ENCODE data around the gene AJAP1.

- TF ChIP-seq, protein P1, sequence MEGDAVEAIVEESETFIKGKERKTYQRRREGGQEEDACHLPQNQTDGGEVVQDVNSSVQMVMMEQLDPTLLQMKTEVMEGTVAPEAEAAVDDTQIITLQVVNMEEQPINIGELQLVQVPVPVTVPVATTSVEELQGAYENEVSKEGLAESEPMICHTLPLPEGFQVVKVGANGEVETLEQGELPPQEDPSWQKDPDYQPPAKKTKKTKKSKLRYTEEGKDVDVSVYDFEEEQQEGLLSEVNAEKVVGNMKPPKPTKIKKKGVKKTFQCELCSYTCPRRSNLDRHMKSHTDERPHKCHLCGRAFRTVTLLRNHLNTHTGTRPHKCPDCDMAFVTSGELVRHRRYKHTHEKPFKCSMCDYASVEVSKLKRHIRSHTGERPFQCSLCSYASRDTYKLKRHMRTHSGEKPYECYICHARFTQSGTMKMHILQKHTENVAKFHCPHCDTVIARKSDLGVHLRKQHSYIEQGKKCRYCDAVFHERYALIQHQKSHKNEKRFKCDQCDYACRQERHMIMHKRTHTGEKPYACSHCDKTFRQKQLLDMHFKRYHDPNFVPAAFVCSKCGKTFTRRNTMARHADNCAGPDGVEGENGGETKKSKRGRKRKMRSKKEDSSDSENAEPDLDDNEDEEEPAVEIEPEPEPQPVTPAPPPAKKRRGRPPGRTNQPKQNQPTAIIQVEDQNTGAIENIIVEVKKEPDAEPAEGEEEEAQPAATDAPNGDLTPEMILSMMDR (IDR thresholded peaks at IDR 0.05; ENCODE audit: insufficient read depth, low read length): no peak
- TF ChIP-seq POLR2AphosphoS5 (IDR thresholded peaks at IDR 0.05; ENCODE audit: low read depth) (no peak), SPI1 (IDR thresholded peaks at IDR 0.05; ENCODE audit: borderline replicate concordance, low read depth) (no peak), GABPA (IDR thresholded peaks at IDR 0.05; ENCODE audit: low read depth) (no peak)
- TF ChIP-seq, protein P2, sequence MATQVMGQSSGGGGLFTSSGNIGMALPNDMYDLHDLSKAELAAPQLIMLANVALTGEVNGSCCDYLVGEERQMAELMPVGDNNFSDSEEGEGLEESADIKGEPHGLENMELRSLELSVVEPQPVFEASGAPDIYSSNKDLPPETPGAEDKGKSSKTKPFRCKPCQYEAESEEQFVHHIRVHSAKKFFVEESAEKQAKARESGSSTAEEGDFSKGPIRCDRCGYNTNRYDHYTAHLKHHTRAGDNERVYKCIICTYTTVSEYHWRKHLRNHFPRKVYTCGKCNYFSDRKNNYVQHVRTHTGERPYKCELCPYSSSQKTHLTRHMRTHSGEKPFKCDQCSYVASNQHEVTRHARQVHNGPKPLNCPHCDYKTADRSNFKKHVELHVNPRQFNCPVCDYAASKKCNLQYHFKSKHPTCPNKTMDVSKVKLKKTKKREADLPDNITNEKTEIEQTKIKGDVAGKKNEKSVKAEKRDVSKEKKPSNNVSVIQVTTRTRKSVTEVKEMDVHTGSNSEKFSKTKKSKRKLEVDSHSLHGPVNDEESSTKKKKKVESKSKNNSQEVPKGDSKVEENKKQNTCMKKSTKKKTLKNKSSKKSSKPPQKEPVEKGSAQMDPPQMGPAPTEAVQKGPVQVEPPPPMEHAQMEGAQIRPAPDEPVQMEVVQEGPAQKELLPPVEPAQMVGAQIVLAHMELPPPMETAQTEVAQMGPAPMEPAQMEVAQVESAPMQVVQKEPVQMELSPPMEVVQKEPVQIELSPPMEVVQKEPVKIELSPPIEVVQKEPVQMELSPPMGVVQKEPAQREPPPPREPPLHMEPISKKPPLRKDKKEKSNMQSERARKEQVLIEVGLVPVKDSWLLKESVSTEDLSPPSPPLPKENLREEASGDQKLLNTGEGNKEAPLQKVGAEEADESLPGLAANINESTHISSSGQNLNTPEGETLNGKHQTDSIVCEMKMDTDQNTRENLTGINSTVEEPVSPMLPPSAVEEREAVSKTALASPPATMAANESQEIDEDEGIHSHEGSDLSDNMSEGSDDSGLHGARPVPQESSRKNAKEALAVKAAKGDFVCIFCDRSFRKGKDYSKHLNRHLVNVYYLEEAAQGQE (IDR thresholded peaks at IDR 0.05; ENCODE audit: insufficient replicate concordance, low read depth): no peak
These were observed 39.3 kb upstream of the AJAP1 start for GRCh38 chr1:4615138-4615470.
